ENCODE results near the gene NOS3. TPM values are rescaled to one million over a fixed set of nuclear protein-coding genes. Genes with fewer than 3 reads are reported as not detected.

NOS3 gene
- total and polyA plus RNA-seq, 11 donors, result 8.9 to 49.4 (median 17.3) TPM

GRCh38 chr7:151032936-151033863 lies 42.4 kb downstream of the NOS3 start:
- 84 to 91% (median 87%) methylated on average over 13 to 17 of the region's 17 CpGs for WGBS, 4 donors
- DNase-seq (no peak), ATAC-seq (no peak)
- peaks cover 0 to 52% (median 38%) of the 10 kb centered on the region in 9 donors for H3K36me3 ChIP-seq
- TF ChIP-seq, protein P1, sequence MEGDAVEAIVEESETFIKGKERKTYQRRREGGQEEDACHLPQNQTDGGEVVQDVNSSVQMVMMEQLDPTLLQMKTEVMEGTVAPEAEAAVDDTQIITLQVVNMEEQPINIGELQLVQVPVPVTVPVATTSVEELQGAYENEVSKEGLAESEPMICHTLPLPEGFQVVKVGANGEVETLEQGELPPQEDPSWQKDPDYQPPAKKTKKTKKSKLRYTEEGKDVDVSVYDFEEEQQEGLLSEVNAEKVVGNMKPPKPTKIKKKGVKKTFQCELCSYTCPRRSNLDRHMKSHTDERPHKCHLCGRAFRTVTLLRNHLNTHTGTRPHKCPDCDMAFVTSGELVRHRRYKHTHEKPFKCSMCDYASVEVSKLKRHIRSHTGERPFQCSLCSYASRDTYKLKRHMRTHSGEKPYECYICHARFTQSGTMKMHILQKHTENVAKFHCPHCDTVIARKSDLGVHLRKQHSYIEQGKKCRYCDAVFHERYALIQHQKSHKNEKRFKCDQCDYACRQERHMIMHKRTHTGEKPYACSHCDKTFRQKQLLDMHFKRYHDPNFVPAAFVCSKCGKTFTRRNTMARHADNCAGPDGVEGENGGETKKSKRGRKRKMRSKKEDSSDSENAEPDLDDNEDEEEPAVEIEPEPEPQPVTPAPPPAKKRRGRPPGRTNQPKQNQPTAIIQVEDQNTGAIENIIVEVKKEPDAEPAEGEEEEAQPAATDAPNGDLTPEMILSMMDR (IDR thresholded peaks at IDR 0.05), result no peak
- TF ChIP-seq POLR2A (IDR thresholded peaks at IDR 0.05), result no peak
- intact Hi-C loops (cut with DNase I), result loop anchor here in 3 of 10 donors (2.0 to 5.0 kb wide), 2 partner anchors 76 to 79 kb away; no protein-coding TSS in a partner anchor
- H3K27me3 ChIP-seq, result no peaks in the 10 kb centered on the region
- no peaks in the 10 kb centered on the region for H3K9me3 ChIP-seq
- no peak overlapping the region for H3K4me3 ChIP-seq
- no peak overlapping the region for H3K27ac ChIP-seq
- peaks cover 0 to 30% (median 13%) of the 10 kb centered on the region in 12 donors for H3K4me1 ChIP-seq

DNA sequence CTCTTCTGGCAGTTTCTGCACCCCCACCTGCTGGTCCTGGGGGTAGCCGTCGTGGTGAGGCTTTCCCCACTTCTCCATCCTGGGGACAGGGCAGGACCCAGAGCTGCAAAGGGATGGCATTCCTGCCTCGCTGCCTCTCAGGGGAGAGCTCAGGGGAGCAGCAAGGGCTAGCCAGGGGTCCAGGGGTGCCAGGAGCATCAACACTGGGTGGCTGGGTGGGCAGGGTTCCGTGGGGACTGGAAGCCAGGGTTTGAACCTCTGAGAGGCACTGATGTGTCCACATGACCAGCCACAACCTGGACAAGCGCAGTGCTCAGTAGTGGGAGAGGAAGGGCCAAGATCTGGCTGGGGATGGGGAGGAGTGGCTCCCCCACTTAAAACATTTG lies 43.0 kb downstream of the NOS3 start:
- no peaks in the 10 kb centered on the region for H3K27me3 ChIP-seq
- no peak overlapping the region for H3K27ac ChIP-seq
- H3K36me3 ChIP-seq, result peaks cover 0 to 52% (median 38%) of the 10 kb centered on the region in 9 donors
- intact Hi-C loops (cut with DNase I), result loop anchor here in 4 of 10 donors (2.0 to 5.0 kb wide), 3 partner anchors 23 to 78 kb away; partner anchors contain the start of gene CDK5 (in 1 of the 4)
- H3K4me1 ChIP-seq, result peaks cover 2 to 32% (median 17%) of the 10 kb centered on the region in 12 donors
- DNase-seq (no peak), ATAC-seq (no peak)
- no peak overlapping the region for H3K4me3 ChIP-seq
- 83 to 96% (median 86%) methylated on average over 2 to 5 of the region's 5 CpGs for WGBS, 4 donors
- TF ChIP-seq, protein P1 (IDR thresholded peaks at IDR 0.05), result no peak
- TF ChIP-seq POLR2A (IDR thresholded peaks at IDR 0.05), result no peak
- H3K9me3 ChIP-seq, result no peaks in the 10 kb centered on the region

GRCh38 chr7:151034312-151035025 lies 43.7 kb downstream of the NOS3 start:
- ATAC-seq, result no peak
- Histone ChIP-seq H3K27me3 (no peaks in the 10 kb centered on the region), H3K27ac (peak overlapping the region in 8 of 12 donors; percentile 2 to 71 (median 52)), H3K9me3 (no peaks in the 10 kb centered on the region), H3K4me3 (no peak overlapping the region), H3K36me3 (peaks cover 0 to 52% (median 38%) of the 10 kb centered on the region in 9 donors), H3K4me1 (peaks cover 7 to 32% (median 16%) of the 10 kb centered on the region in 12 donors)
- no peak for DNase-seq
- TF ChIP-seq, protein P1 (IDR thresholded peaks at IDR 0.05), result no peak
- TF ChIP-seq POLR2A (IDR thresholded peaks at IDR 0.05), result no peak
- WGBS, 4 donors, result 93 to 95% (median 94%) methylated on average over 14 to 21 of the region's 21 CpGs
- intact Hi-C loops (cut with DNase I), result loop anchor here in 3 of 10 donors (2.0 to 5.0 kb wide), 2 partner anchors 22 to 78 kb away; partner anchors contain the start of gene CDK5 (in 1 of the 3)
